ENCODE data around the gene CAPN13. TPM values are rescaled to one million over a fixed set of nuclear protein-coding genes. Genes with fewer than 3 reads are reported as not detected.
"Not testable (repeated sequence)": the region's sequence is repeated elsewhere in the genome, so short reads cannot be mapped to it uniquely, and the experiment has no call there.

Gene CAPN13
- total and polyA plus RNA-seq, 4 experiments from 2014 or later: not detected

DNA sequence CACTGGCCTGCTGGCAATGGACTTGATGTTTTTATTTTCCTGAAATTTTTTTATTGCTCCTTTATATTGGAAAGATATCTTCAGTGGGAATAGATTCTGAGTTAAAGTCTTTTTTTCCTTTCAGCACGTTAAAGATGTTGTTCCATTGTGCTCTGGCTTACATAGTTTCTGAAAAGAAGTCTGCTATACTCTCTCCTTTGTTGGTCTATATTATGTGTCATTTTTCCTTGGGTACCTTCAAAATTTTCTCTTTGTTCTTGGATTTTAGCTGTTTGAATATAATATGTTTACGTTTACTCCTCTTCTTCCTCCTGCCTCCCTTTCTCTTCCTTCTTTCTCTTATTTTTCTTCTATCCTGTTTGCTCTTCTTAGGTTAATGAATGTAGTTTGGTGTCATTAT, 105.5 kb downstream of the CAPN13 start:
- H3K9me3 ChIP-seq (ENCODE audit: control insufficient read depth in 1 of 2, low read length in 2 of 2): peaks cover 0 to 10% of the 10 kb centered on the region in 2 donors
- POLR2A ChIA-PET (ENCODE audit: partially characterized antibody): interaction anchor here (1.2 kb wide), 1 partner anchor 493 kb away, joined by 3 read pairs; no protein-coding TSS in a partner anchor
- Mint-ChIP-seq H3K4me1 (peaks cover 0 to under 1% (median 0%) of the 10 kb centered on the region in 4 donors), H3K27ac (no peak overlapping the region), H3K27me3 (no peaks in the 10 kb centered on the region), H3K36me3 (peaks cover 1 to 6% of the 10 kb centered on the region in 2 donors), H3K9me3 (peaks cover 0 to 30% (median 22%) of the 10 kb centered on the region in 8 donors), H3K4me3 (no peak overlapping the region)
- no peak overlapping the region for H3K4me3 ChIP-seq (ENCODE audit: low read length in 2 of 2)
- DNase-seq: no peak
- CTCF ChIA-PET (ENCODE audit: partially characterized antibody): interaction anchor here (1.1 to 15.4 kb wide), 5 partner anchors 9 to 535 kb away, joined by 3 to 574 read pairs (median 28); no protein-coding TSS in a partner anchor
- H3K27ac ChIP-seq (ENCODE audit: low read depth, low read length): no peak overlapping the region
- intact Hi-C loops (cut with micrococcal nuclease): loop anchor here (10.0 kb wide), 1 partner anchor 197 kb away; no protein-coding TSS in a partner anchor
- no peaks in the 10 kb centered on the region for H3K4me1 ChIP-seq (ENCODE audit: insufficient read depth, low read length)
- H3K27me3 ChIP-seq (ENCODE audit: insufficient read depth, low read length): no peaks in the 10 kb centered on the region
- no peaks in the 10 kb centered on the region for H3K36me3 ChIP-seq (ENCODE audit: insufficient read depth, low read length)

DNA sequence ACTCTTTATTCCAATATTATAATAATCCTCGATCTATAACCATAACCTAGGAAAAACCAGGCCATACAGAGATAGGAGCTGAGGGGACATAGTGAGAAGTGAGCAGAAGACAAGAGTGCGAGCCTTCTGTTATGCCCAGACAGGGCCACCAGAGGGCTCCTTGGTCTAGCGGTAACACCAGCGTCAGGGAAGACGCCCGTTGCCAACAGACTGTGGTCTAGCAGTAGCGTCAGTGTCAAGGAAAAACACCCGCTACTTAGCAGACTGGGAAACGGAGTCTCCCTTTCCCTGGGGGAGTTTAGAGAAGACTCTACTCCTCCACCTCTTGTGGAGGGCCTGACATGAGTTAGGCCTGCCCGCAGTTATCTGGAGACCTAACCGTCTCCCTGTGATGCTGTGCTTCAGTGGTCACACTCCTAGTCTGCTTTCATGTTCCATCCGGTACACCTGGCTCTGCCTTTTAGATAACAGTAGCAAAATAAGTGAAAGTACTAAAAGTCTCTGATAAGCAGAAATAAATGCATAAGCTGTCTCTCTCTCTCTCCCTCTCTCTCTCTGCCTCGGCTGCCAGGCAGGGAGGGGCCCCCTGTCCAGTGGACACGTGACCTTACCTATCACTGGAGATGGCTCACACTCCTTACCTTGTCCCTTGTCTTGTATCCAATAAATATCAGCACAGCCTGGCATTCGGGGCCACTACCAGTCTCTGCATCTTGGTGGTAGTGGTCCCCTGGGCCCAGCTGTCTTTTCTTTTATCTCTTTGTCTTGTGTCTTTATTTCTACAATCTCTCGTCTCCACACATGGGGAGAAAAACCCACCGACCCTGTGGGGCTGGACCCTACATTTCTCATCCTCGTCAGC, 109.8 kb downstream of the CAPN13 start:
- H3K4me3 ChIP-seq (ENCODE audit: low read length in 2 of 2); POLR2A ChIA-PET (ENCODE audit: partially characterized antibody); H3K4me3 Mint-ChIP-seq; DNase-seq; H3K36me3 ChIP-seq (ENCODE audit: insufficient read depth, low read length); H3K4me1 ChIP-seq (ENCODE audit: insufficient read depth, low read length); H3K27me3 Mint-ChIP-seq; H3K9me3 ChIP-seq (ENCODE audit: control insufficient read depth in 1 of 2, low read length in 2 of 2); H3K27ac ChIP-seq (ENCODE audit: low read depth, low read length); H3K27ac Mint-ChIP-seq; H3K27me3 ChIP-seq (ENCODE audit: insufficient read depth, low read length); H3K4me1 Mint-ChIP-seq; H3K36me3 Mint-ChIP-seq; intact Hi-C loops (cut with micrococcal nuclease): not testable (repeated sequence)
- H3K9me3 Mint-ChIP-seq: peaks cover 0 to 18% (median 11%) of the 10 kb centered on the region in 8 donors
- CTCF ChIA-PET (ENCODE audit: partially characterized antibody): interaction anchor here (0.7 to 1.4 kb wide), 2 partner anchors 14 to 532 kb away, joined by 3 to 7 read pairs; no protein-coding TSS in a partner anchor

DNA sequence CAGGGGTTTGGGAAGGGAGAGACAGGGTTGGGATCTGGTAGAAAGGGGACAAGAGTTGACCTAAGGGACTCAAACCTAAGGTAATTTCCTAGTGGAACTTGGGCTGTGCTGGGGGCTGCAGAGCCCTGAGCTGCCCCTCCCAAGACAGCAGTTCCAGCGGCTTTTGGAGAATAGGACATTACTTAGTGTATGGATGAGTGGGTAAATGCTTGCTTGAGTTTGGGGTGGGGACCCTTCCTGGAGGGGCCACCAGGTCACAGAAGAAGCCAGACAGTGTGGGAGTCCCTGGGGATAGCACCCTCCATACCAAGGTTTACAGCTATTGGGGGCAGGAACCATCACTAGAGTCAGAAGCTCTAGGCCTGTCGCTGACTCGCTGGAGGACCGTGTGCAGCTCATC, 111.5 kb downstream of the CAPN13 start:
- ChIA-PET POLR2A (ENCODE audit: partially characterized antibody) (no interaction called here), CTCF (ENCODE audit: partially characterized antibody) (interaction anchor here (1.0 to 1.7 kb wide), 4 partner anchors 14 to 531 kb away, joined by 3 to 9 read pairs (median 6); no protein-coding TSS in a partner anchor)
- no peaks in the 10 kb centered on the region for H3K27me3 ChIP-seq (ENCODE audit: insufficient read depth, low read length)
- no peak for DNase-seq
- intact Hi-C loops (cut with micrococcal nuclease): no loop called here
- Mint-ChIP-seq H3K4me3 (no peak overlapping the region), H3K36me3 (no peaks in the 10 kb centered on the region), H3K9me3 (peaks cover 0 to 1% (median 0%) of the 10 kb centered on the region in 8 donors), H3K27me3 (peaks cover 3 to 7% of the 10 kb centered on the region in 2 donors), H3K4me1 (no peaks in the 10 kb centered on the region), H3K27ac (no peak overlapping the region)
- no peaks in the 10 kb centered on the region for H3K9me3 ChIP-seq (ENCODE audit: control insufficient read depth in 1 of 2, low read length in 2 of 2)
- H3K4me1 ChIP-seq (ENCODE audit: insufficient read depth, low read length): no peaks in the 10 kb centered on the region
- H3K36me3 ChIP-seq (ENCODE audit: insufficient read depth, low read length): no peaks in the 10 kb centered on the region
- H3K4me3 ChIP-seq (ENCODE audit: low read length in 2 of 2): no peak overlapping the region
- no peak overlapping the region for H3K27ac ChIP-seq (ENCODE audit: low read depth, low read length)

DNA sequence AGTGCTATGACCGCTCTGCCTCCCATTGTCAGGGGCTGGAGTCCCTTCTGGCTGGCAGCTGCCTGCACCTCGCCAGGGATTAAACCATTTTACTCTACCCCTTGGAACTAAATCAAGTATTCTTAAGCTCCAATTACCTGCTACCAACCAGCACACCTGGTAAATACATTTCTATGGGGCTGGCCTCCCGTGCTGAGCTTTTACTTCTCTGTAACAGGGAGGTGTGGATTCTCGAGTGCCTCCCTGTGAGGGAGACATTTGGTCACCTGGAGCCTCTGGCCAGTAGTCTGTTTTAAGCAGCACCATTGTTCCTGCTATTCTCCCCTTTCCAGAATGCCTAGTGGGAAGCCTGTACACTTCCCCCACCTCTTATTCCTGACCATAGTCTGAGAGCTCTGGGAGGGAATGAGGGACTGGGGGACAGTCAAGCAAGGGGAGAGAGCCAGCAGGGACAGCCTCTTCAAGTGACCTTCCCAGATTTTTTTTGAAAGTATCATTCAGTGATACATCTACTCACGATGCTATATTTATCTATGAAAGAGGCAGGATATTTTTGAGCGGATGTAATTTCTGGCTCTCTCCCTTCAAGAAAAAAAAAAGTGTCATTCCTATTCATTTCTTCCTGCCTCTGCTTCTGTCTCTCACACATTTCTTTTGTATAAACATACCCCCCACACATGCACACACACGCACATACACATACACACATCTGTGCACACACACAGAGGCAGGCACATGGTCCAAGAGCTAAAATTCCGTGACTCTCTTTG, 112.8 kb downstream of the CAPN13 start:
- no peaks in the 10 kb centered on the region for H3K27me3 ChIP-seq (ENCODE audit: insufficient read depth, low read length)
- H3K9me3 ChIP-seq (ENCODE audit: control insufficient read depth in 1 of 2, low read length in 2 of 2): no peaks in the 10 kb centered on the region
- ChIA-PET POLR2A (ENCODE audit: partially characterized antibody) (no interaction called here), CTCF (ENCODE audit: partially characterized antibody) (interaction anchor here (0.6 to 2.5 kb wide), 9 partner anchors 13 to 598 kb away, joined by 3 to 14 read pairs (median 5); no protein-coding TSS in a partner anchor)
- Mint-ChIP-seq H3K27me3 (peaks cover 3 to 7% of the 10 kb centered on the region in 2 donors), H3K27ac (no peak overlapping the region), H3K9me3 (no peaks in the 10 kb centered on the region), H3K36me3 (no peaks in the 10 kb centered on the region), H3K4me1 (no peaks in the 10 kb centered on the region), H3K4me3 (no peak overlapping the region)
- no peak overlapping the region for H3K27ac ChIP-seq (ENCODE audit: low read depth, low read length)
- intact Hi-C loops (cut with micrococcal nuclease): no loop called here
- H3K4me3 ChIP-seq (ENCODE audit: low read length in 2 of 2): no peak overlapping the region
- H3K36me3 ChIP-seq (ENCODE audit: insufficient read depth, low read length): no peaks in the 10 kb centered on the region
- no peak for DNase-seq
- H3K4me1 ChIP-seq (ENCODE audit: insufficient read depth, low read length): no peaks in the 10 kb centered on the region

DNA sequence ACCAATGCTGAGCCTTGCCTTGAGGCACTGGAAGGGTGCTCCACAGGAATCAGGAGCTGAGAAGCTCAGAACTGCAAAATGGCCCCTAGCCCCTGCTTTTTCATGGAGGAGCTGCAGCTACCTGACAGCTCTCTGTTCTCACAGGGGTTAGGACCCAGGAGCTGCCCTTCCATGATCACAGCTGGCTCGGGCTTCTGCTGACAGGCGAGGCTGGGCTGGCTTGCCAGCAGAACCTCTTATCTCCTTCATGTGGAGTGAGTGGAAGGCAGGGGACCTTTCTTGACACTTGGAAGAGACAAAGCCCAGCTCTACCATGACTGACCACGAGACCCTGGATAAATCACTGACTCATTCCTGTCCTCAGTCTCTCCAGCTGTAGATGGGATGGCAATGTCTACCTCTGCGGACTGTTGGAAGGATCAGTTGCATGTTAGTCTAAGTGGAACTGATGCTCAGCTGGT, 113.4 kb downstream of the CAPN13 start:
- H3K27me3 ChIP-seq (ENCODE audit: insufficient read depth, low read length): no peaks in the 10 kb centered on the region

GRCh38 chr2:30692829-30693275, 114.4 kb downstream of the CAPN13 start:
- Histone ChIP-seq H3K4me3 (ENCODE audit: low read length in 2 of 2) (no peak overlapping the region), H3K36me3 (ENCODE audit: insufficient read depth, low read length) (no peaks in the 10 kb centered on the region), H3K9me3 (ENCODE audit: control insufficient read depth in 1 of 2, low read length in 2 of 2) (no peaks in the 10 kb centered on the region), H3K27me3 (ENCODE audit: insufficient read depth, low read length) (no peaks in the 10 kb centered on the region), H3K27ac (ENCODE audit: low read depth, low read length) (no peak overlapping the region), H3K4me1 (ENCODE audit: insufficient read depth, low read length) (no peaks in the 10 kb centered on the region)
- H3K27ac Mint-ChIP-seq: no peak overlapping the region
- H3K4me3 Mint-ChIP-seq: no peak overlapping the region
- POLR2A ChIA-PET (ENCODE audit: partially characterized antibody): no interaction called here
- no peaks in the 10 kb centered on the region for H3K9me3 Mint-ChIP-seq
- intact Hi-C loops (cut with micrococcal nuclease): no loop called here
- no peaks in the 10 kb centered on the region for H3K4me1 Mint-ChIP-seq
- CTCF ChIA-PET (ENCODE audit: partially characterized antibody): interaction anchor here (0.6 to 2.5 kb wide), 6 partner anchors 13 to 580 kb away, joined by 3 to 14 read pairs (median 6); no protein-coding TSS in a partner anchor
- H3K36me3 Mint-ChIP-seq: no peaks in the 10 kb centered on the region
- no peak for DNase-seq
- H3K27me3 Mint-ChIP-seq: peaks cover 3 to 7% of the 10 kb centered on the region in 2 donors

More for the DNA sequence above, 113.4 kb downstream of the CAPN13 start:
- intact Hi-C loops (cut with micrococcal nuclease): no loop called here
- no peaks in the 10 kb centered on the region for H3K9me3 ChIP-seq (ENCODE audit: control insufficient read depth in 1 of 2, low read length in 2 of 2)
- ChIA-PET CTCF (ENCODE audit: partially characterized antibody) (interaction anchor here (0.6 to 2.5 kb wide), 7 partner anchors 16 to 598 kb away, joined by 3 to 14 read pairs (median 5); no protein-coding TSS in a partner anchor), POLR2A (ENCODE audit: partially characterized antibody) (no interaction called here)
- no peak overlapping the region for H3K4me3 ChIP-seq (ENCODE audit: low read length in 2 of 2)
- no peak overlapping the region for H3K27ac ChIP-seq (ENCODE audit: low read depth, low read length)
- Mint-ChIP-seq H3K4me1 (no peaks in the 10 kb centered on the region), H3K9me3 (no peaks in the 10 kb centered on the region), H3K4me3 (no peak overlapping the region), H3K36me3 (no peaks in the 10 kb centered on the region), H3K27ac (no peak overlapping the region), H3K27me3 (peaks cover 3 to 7% of the 10 kb centered on the region in 2 donors)
- DNase-seq: no peak
- no peaks in the 10 kb centered on the region for H3K36me3 ChIP-seq (ENCODE audit: insufficient read depth, low read length)
- H3K4me1 ChIP-seq (ENCODE audit: insufficient read depth, low read length): no peaks in the 10 kb centered on the region

Data from CD4-positive, alpha-beta memory T cell (primary cell).